Calu3 (cell line): ENCODE measurements around the gene PPP2CA. TPM values are rescaled to one million over a fixed set of nuclear protein-coding genes. Genes with fewer than 3 reads are reported as not detected.

Experiments
- BruUV-seq: library from RNA; stranded (reverse); fragments of 400-500 nt; replicated peaks from 2 replicates; lab custom pipeline; 2021; lab: Mats Ljungman, UMichigan
- CTCF ChIA-PET: fragments of 300-600 bp; sonication (Branson Sonifier 250); formaldehyde crosslinking; loops from one replicate; lab custom pipeline; 2022; ENCODE audit warnings: antibody characterized with exemption; lab: Charles Lee
- DNase-seq: peaks from one replicate; pipeline ENCODE4 v3.0.0; 2022
- H3K27ac Mint-ChIP-seq: one replicate; pipeline ENCODE4 v1.8.0; 2022; ENCODE audit warnings: mixed read lengths; ENCODE audit not compliant: unreplicated experiment
- H3K27me3 Mint-ChIP-seq: one replicate; pipeline ENCODE4 v1.8.0; 2022; ENCODE audit warnings: mixed read lengths; ENCODE audit not compliant: unreplicated experiment
- H3K36me3 Mint-ChIP-seq: one replicate; pipeline ENCODE4 v1.8.0; 2022; ENCODE audit warnings: mild to moderate bottlenecking, moderate library complexity, mixed read lengths; ENCODE audit not compliant: insufficient read depth, unreplicated experiment
- H3K4me1 Mint-ChIP-seq: one replicate; pipeline ENCODE4 v1.8.0; 2022; ENCODE audit warnings: mild to moderate bottlenecking, low read depth, mixed read lengths; ENCODE audit not compliant: unreplicated experiment
- H3K4me3 Mint-ChIP-seq: one replicate; pipeline ENCODE4 v1.8.0; 2022; ENCODE audit warnings: mild to moderate bottlenecking, low read depth, moderate library complexity, mixed read lengths; ENCODE audit not compliant: unreplicated experiment
- H3K9me3 Mint-ChIP-seq: one replicate; pipeline ENCODE4 v1.8.0; 2022; ENCODE audit warnings: low read depth, mixed read lengths; ENCODE audit not compliant: unreplicated experiment
- intact Hi-C: fragments of 100-400 bp; cut with micrococcal nuclease; formaldehyde crosslinking; loops from one replicate; pipeline ENCODE4 v1.10.0; 2022; ENCODE audit not compliant: unreplicated experiment
- total RNA-seq: library from RNA; stranded (reverse); gene quantifications from 2 replicates; pipeline ENCODE4 v1.2.3, GENCODE V29; 2022
- TF ChIP-seq, protein P1 (sequence below): fragments of 200-600 bp; IDR thresholded peaks from one replicate; pipeline ENCODE4 v1.8.0; 2022; ENCODE audit warnings: antibody characterized with exemption; ENCODE audit not compliant: unreplicated experiment

PPP2CA gene
- total RNA-seq, 1 experiment from 2014 or later: 260 TPM

DNA sequence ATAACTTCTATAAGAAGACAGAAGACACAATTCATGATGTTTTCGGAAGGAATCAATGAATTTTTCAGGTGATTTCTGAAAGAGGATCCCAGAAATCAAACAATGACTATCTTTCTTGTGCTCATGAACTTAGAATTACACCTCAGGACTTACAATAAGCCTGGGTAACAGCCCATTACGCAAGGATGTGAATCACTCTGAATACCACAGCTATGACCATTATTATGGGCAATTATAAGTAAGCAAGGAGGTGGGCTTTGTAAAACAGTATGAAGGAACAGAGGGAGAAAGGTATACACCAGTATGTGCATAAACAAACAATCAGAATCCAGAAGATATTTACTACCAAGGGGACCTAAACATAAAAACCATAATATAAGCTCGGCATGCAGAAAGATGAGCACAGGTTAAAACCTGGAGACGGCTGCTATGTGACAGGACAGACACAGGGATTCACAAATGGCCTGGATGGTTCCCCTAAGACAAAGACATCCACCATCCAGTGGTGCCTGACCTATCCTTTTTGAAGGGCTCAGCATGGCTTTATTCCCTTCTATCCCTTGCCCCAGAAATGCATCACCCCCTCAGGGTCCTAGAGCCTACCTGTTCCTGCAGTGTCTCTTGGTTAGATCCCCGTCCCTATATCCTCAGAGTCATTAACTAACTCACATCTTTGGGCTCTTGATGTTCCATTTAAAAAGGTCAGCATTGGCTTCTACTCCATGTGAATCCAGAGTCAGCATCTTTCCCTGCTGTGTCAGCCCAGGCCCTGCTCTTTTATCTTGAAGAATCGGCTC is 21.8 kb upstream of the PPP2CA start:
- CTCF ChIA-PET: interaction anchor here (0.5 to 1.6 kb wide), 7 partner anchors 11 to 381 kb away, joined by 3 to 6 read pairs (median 3); partner anchors contain the start of gene PPP2CA
- no peaks in the 10 kb centered on the region for H3K27me3 Mint-ChIP-seq
- H3K4me3 Mint-ChIP-seq: peak overlapping the region; percentile 23
- BruUV-seq: no TSS peak
- peaks cover 4% of the 10 kb centered on the region for H3K36me3 Mint-ChIP-seq
- TF ChIP-seq, protein P1, sequence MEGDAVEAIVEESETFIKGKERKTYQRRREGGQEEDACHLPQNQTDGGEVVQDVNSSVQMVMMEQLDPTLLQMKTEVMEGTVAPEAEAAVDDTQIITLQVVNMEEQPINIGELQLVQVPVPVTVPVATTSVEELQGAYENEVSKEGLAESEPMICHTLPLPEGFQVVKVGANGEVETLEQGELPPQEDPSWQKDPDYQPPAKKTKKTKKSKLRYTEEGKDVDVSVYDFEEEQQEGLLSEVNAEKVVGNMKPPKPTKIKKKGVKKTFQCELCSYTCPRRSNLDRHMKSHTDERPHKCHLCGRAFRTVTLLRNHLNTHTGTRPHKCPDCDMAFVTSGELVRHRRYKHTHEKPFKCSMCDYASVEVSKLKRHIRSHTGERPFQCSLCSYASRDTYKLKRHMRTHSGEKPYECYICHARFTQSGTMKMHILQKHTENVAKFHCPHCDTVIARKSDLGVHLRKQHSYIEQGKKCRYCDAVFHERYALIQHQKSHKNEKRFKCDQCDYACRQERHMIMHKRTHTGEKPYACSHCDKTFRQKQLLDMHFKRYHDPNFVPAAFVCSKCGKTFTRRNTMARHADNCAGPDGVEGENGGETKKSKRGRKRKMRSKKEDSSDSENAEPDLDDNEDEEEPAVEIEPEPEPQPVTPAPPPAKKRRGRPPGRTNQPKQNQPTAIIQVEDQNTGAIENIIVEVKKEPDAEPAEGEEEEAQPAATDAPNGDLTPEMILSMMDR: no peak
- H3K27ac Mint-ChIP-seq: peak overlapping the region; percentile 68
- H3K4me1 Mint-ChIP-seq: peaks cover 66% of the 10 kb centered on the region
- H3K9me3 Mint-ChIP-seq: no peaks in the 10 kb centered on the region
- intact Hi-C loops: loop anchor here (2.0 to 5.0 kb wide), 2 partner anchors 21 to 40 kb away; partner anchors contain the start of gene PPP2CA
- DNase-seq: no peak

DNA sequence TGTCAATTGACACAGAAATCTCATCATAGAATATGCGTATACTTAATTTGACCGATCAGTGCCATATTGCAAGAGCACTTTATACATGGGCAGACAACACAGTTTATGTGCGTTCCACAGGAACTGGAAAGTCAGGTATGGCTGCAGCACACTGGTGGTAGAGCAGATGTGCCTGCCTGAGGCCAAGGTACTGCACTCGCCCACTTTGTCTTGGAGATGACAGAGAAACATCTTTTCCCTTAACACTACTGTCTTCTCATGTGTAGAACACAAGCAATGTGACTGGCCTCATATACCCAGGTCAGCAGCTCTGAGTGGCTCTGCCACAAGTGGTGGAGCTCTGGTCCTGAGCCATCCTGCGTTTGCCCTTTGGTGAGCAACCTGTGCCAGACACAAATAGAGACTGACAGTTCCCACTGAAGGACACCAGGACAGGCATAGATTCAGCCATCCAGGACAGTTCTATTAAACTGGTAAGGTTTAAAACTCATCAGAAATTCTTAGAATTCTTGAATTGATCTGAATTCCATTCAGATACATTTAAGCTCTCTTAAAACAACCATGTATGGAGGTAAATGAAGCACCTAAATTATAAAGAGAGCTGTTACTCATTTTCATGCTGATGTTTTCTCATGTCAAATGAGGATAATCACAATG is 21.0 kb upstream of the PPP2CA start:
- intact Hi-C loops: loop anchor here (2.0 to 5.0 kb wide), 2 partner anchors 20 to 40 kb away; partner anchors contain the start of gene PPP2CA
- Mint-ChIP-seq H3K36me3 (peaks cover 4% of the 10 kb centered on the region), H3K9me3 (no peaks in the 10 kb centered on the region), H3K4me3 (peak overlapping the region; percentile 23), H3K27me3 (no peaks in the 10 kb centered on the region), H3K27ac (peak overlapping the region; percentile 68), H3K4me1 (peaks cover 62% of the 10 kb centered on the region)
- BruUV-seq: no TSS peak
- TF ChIP-seq, protein P1: no peak
- DNase-seq: no peak
- CTCF ChIA-PET: interaction anchor here (0.5 to 1.6 kb wide), 6 partner anchors 12 to 489 kb away, joined by 3 to 6 read pairs (median 4); partner anchors contain the start of gene PPP2CA

DNA sequence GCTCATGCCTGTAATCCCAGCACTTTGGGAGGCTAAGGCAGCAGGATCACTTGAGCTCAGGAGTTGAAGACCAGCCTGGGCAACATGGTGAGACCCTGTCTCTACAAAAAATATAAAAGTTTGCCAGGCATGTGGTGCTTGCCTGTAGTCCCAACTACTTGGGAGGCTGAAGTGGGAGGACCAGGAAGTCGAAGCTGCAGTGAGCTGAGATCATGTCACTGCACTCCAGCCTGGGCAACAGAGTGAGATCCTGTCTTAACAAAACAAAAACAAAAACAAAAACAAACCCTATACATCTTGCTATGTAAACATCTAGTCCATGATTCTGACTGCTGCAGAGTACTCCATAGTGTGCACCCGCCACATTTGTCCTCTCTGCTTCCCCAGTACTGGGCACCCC is 19.8 kb upstream of the PPP2CA start:
- intact Hi-C loops: loop anchor here (2.0 to 5.0 kb wide), 2 partner anchors 19 to 42 kb away; partner anchors contain the start of gene PPP2CA
- Mint-ChIP-seq H3K4me1 (peaks cover 54% of the 10 kb centered on the region), H3K36me3 (peaks cover 4% of the 10 kb centered on the region), H3K27ac (peak overlapping the region; percentile 77), H3K4me3 (no peak overlapping the region), H3K9me3 (no peaks in the 10 kb centered on the region), H3K27me3 (no peaks in the 10 kb centered on the region)
- TF ChIP-seq, protein P1: no peak
- CTCF ChIA-PET: interaction anchor here (0.6 to 2.5 kb wide), 9 partner anchors 9 to 350 kb away, joined by 3 to 18 read pairs (median 3); partner anchors contain the start of gene PPP2CA
- BruUV-seq: no TSS peak
- DNase-seq: no peak

DNA sequence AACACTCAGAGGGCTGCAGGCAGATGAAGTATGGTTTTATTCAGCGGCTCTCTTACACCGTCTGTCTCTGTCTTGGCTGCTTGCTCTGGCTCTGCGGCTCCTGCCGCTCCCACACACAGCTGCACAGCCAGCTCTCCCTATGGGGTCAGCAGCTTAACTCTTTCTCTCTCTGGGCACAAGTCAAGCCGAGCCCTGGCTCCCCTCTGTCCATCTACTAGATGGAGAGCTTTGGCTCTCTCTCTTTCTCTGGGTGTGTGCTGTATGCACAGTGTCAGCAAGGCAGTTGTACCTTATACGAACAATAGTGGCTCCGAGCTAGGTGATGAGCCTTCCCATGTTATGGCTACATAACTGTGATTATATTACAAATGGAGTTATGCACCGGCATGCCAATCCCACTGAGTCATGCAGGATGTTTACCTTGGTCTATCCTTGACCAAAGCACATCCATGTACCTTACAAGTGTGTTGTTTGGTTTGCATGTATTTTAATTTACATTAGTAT is 19.3 kb upstream of the PPP2CA start:
- DNase-seq: peak; percentile 72
- Mint-ChIP-seq H3K27me3 (no peaks in the 10 kb centered on the region), H3K9me3 (no peaks in the 10 kb centered on the region), H3K4me3 (peak overlapping the region; percentile 43), H3K27ac (peak overlapping the region; percentile 77), H3K4me1 (peaks cover 54% of the 10 kb centered on the region), H3K36me3 (peaks cover 4% of the 10 kb centered on the region)
- BruUV-seq: no TSS peak
- TF ChIP-seq, protein P1: no peak
- CTCF ChIA-PET: interaction anchor here (0.5 to 2.5 kb wide), 12 partner anchors 9 to 394 kb away, joined by 3 to 18 read pairs (median 3); partner anchors contain the start of gene PPP2CA
- intact Hi-C loops: loop anchor here (5.0 kb wide), 1 partner anchor 42 kb away; no protein-coding TSS in a partner anchor
